Nephron progenitor cell (in vitro differentiated cells): Measurements from ENCODE around the gene TAF4.
A peak's percentile ranks its signal among the peaks of the same experiment; 100 is the strongest.

ENCODE experiments used
- DNase-seq: peaks from one replicate; pipeline ENCODE4 v3.0.0; 2021
- H3K27ac Mint-ChIP-seq: 2 replicates; pipeline ENCODE4 v1.8.0; 2021; ENCODE audit warnings: mild to moderate bottlenecking, moderate library complexity, mixed read lengths
- H3K27me3 Mint-ChIP-seq: 2 replicates; pipeline ENCODE4 v1.8.0; 2021; ENCODE audit warnings: mild to moderate bottlenecking, low read depth, mixed read lengths; ENCODE audit not compliant: poor library complexity
- H3K36me3 Mint-ChIP-seq: 2 replicates; pipeline ENCODE4 v1.8.0; 2021; ENCODE audit warnings: low read depth, mixed read lengths
- H3K4me1 Mint-ChIP-seq: 2 replicates; pipeline ENCODE4 v1.8.0; 2021; ENCODE audit warnings: mixed read lengths
- H3K4me3 Mint-ChIP-seq: 2 replicates; pipeline ENCODE4 v1.8.0; 2021; ENCODE audit warnings: mild to moderate bottlenecking, moderate library complexity, mixed read lengths
- H3K9me3 Mint-ChIP-seq: 2 replicates; pipeline ENCODE4 v1.8.0; 2021; ENCODE audit warnings: mild to moderate bottlenecking, moderate library complexity, mixed read lengths
- CTCF ChIP-seq: fragments of 200-600 bp; sonication (generic); IDR thresholded peaks from 2 replicates; pipeline ENCODE4 v1.5.0; 2021; ENCODE audit warnings: antibody characterized with exemption

The TAF4 gene

GRCh38 chr20:62068997-62069396, 3.3 kb upstream of the TAF4 start:
- Mint-ChIP-seq H3K27ac (no peak overlapping the region), H3K36me3 (no peaks in the 10 kb centered on the region), H3K4me3 (no peak overlapping the region), H3K9me3 (peaks cover 24% of the 10 kb centered on the region), H3K4me1 (peaks cover 40% of the 10 kb centered on the region), H3K27me3 (peaks cover 11% of the 10 kb centered on the region)
- no peak for TF ChIP-seq CTCF
- DNase-seq, result no peak

GRCh38 chr20:62067547-62068260, 2.0 kb upstream of the TAF4 start:
- H3K27ac Mint-ChIP-seq, result peak overlapping the region; percentile 97
- peak overlapping the region; percentile 86 for H3K4me3 Mint-ChIP-seq
- peaks cover 11% of the 10 kb centered on the region for H3K9me3 Mint-ChIP-seq
- no peak for DNase-seq
- peaks cover 53% of the 10 kb centered on the region for H3K4me1 Mint-ChIP-seq
- H3K27me3 Mint-ChIP-seq, result peaks cover 14% of the 10 kb centered on the region
- peaks cover 2% of the 10 kb centered on the region for H3K36me3 Mint-ChIP-seq
- TF ChIP-seq CTCF, result no peak

GRCh38 chr20:62066983-62067433, 1.3 kb upstream of the TAF4 start:
- peaks cover 19% of the 10 kb centered on the region for H3K27me3 Mint-ChIP-seq
- H3K9me3 Mint-ChIP-seq, result peaks cover 8% of the 10 kb centered on the region
- peaks cover 60% of the 10 kb centered on the region for H3K4me1 Mint-ChIP-seq
- TF ChIP-seq CTCF, result no peak
- peak overlapping the region; percentile 97 for H3K27ac Mint-ChIP-seq
- H3K4me3 Mint-ChIP-seq, result peak overlapping the region; percentile 86
- DNase-seq, result no peak
- H3K36me3 Mint-ChIP-seq, result peaks cover 9% of the 10 kb centered on the region

GRCh38 chr20:62066339-62066982, 780 bp upstream of the TAF4 start:
- peak overlapping the region; percentile 86 for H3K4me3 Mint-ChIP-seq
- H3K27ac Mint-ChIP-seq, result peak overlapping the region; percentile 97
- H3K27me3 Mint-ChIP-seq, result peaks cover 22% of the 10 kb centered on the region
- peaks cover 65% of the 10 kb centered on the region for H3K4me1 Mint-ChIP-seq
- DNase-seq, result peak; percentile 78
- TF ChIP-seq CTCF, result no peak
- H3K9me3 Mint-ChIP-seq, result peaks cover 8% of the 10 kb centered on the region
- H3K36me3 Mint-ChIP-seq, result peaks cover 14% of the 10 kb centered on the region

- Mint-ChIP-seq H3K27me3 (peaks cover 27% of the 10 kb centered on the region), H3K27ac (no peak overlapping the region), H3K9me3 (peaks cover 3% of the 10 kb centered on the region), H3K36me3 (peaks cover 22% of the 10 kb centered on the region), H3K4me1 (peaks cover 66% of the 10 kb centered on the region), H3K4me3 (peak overlapping the region; percentile 78)
- no peak for TF ChIP-seq CTCF
- peak; percentile 61 for DNase-seq
These were observed 659 bp downstream of the TAF4 start for GRCh38 chr20:62064770-62065673.
